CD14-positive monocyte (primary cell): ENCODE data around the gene KRTAP4-2. TPM values are rescaled to one million over a fixed set of nuclear protein-coding genes. Genes with fewer than 3 reads are reported as not detected.

Experiments used
- DNase-seq, 3 donors: peaks; one replicate each; pipeline ENCODE4 v3.0.0-alpha.2; 2011 to 2022
- H2AFZ ChIP-seq: 2 replicates; pipeline ENCODE4 v1.6.0; 2012; ENCODE audit warnings: mild to moderate bottlenecking, low read depth, low read length, inconsistent platforms; ENCODE audit not compliant: insufficient read depth, poor library complexity, severe bottlenecking
- H3K27ac ChIP-seq, 2 donors: 1 replicate in 1 of 2; 2 replicates in 1 of 2; pipeline ENCODE4 v1.5.1; 2012 to 2013; ENCODE audit warnings: low read length in 2 of 2, control low read depth in 1 of 2, inconsistent platforms in 1 of 2, low read depth in 1 of 2, mild to moderate bottlenecking in 1 of 2
- H3K27me3 ChIP-seq, 2 donors: one replicate each; pipeline versions ENCODE4 v1.6.0 to v1.6.1; 2011 to 2013; ENCODE audit warnings: low read length in 2 of 2; ENCODE audit not compliant: control insufficient read depth in 2 of 2, insufficient read depth in 2 of 2
- H3K36me3 ChIP-seq, 2 donors: replicated peaks in 1 of 2; 1 replicate in 1 of 2; 2 replicates in 1 of 2; pipeline versions ENCODE4 v1.5.1 to v1.6.1; 2012 to 2013; ENCODE audit warnings: low read length in 2 of 2, control low read depth in 1 of 2, inconsistent platforms in 1 of 2, mild to moderate bottlenecking in 1 of 2; ENCODE audit not compliant: insufficient read depth in 2 of 2, control insufficient read depth in 1 of 2
- H3K4me1 ChIP-seq, 2 donors: 1 replicate in 1 of 2; 2 replicates in 1 of 2; pipeline versions ENCODE4 v1.5.1 to v1.6.1; 2012 to 2013; ENCODE audit warnings: low read length in 2 of 2, control low read depth in 1 of 2, inconsistent platforms in 1 of 2, mild to moderate bottlenecking in 1 of 2, moderate library complexity in 1 of 2; ENCODE audit not compliant: insufficient read depth in 2 of 2, control insufficient read depth in 1 of 2
- H3K4me2 ChIP-seq: replicated peaks from 2 replicates; pipeline ENCODE3; 2012; ENCODE audit warnings: low read length, moderate library complexity, mild to moderate bottlenecking; ENCODE audit not compliant: poor library complexity, severe bottlenecking; ENCODE audit errors: extremely low read depth
- H3K4me3 ChIP-seq, 3 experiments: fragments of 200-600 bp in 1 of 3; sonication (generic) in 1 of 3; replicated peaks in 1 of 3; 1 replicate in 2 of 3; 2 replicates in 1 of 3; pipeline ENCODE4 v1.5.1; 2011 to 2013; ENCODE audit warnings: low read length in 3 of 3, mild to moderate bottlenecking in 3 of 3, control low read depth in 2 of 3, low read depth in 2 of 3, inconsistent platforms in 1 of 3, moderate library complexity in 1 of 3
- H3K79me2 ChIP-seq: 2 replicates; pipeline ENCODE4 v1.6.0; 2012; ENCODE audit warnings: mild to moderate bottlenecking, control low read depth, inconsistent platforms, low read length, moderate library complexity; ENCODE audit not compliant: insufficient read depth
- H3K9ac ChIP-seq: 2 replicates; pipeline ENCODE4 v1.6.0; 2017; ENCODE audit warnings: low read length, mild to moderate bottlenecking; ENCODE audit not compliant: insufficient read depth, poor library complexity, severe bottlenecking
- H3K9me3 ChIP-seq, 2 donors: replicated peaks in 1 of 2; 1 replicate in 1 of 2; 2 replicates in 1 of 2; pipeline versions ENCODE4 v1.5.1 to v1.6.1; 2012 to 2013; ENCODE audit warnings: low read length in 2 of 2, control low read depth in 1 of 2; ENCODE audit not compliant: control insufficient read depth in 1 of 2, insufficient read depth in 1 of 2
- H4K20me1 ChIP-seq: 2 replicates; pipeline ENCODE4 v1.6.0; 2012; ENCODE audit warnings: mild to moderate bottlenecking, low read length, control low read depth, moderate library complexity; ENCODE audit not compliant: insufficient read depth
- H3K27ac Mint-ChIP-seq, 7 donors: one replicate each; pipeline ENCODE4 v1.8.0; 2020; ENCODE audit warnings: mild to moderate bottlenecking in 7 of 7, mixed read lengths in 7 of 7, moderate library complexity in 6 of 7, inconsistent platforms in 2 of 7
- H3K27me3 Mint-ChIP-seq, 3 donors: one replicate each; pipeline ENCODE4 v1.8.0; 2021 to 2022; ENCODE audit warnings: low read depth in 3 of 3, mild to moderate bottlenecking in 3 of 3, mixed read lengths in 3 of 3, moderate library complexity in 3 of 3, inconsistent platforms in 1 of 3
- H3K36me3 Mint-ChIP-seq, 2 donors: one replicate each; pipeline ENCODE4 v1.8.0; 2020; ENCODE audit warnings: mixed read lengths in 2 of 2, inconsistent platforms in 1 of 2, mild to moderate bottlenecking in 1 of 2
- H3K4me1 Mint-ChIP-seq: one replicate; pipeline ENCODE4 v1.8.0; 2020; ENCODE audit warnings: mild to moderate bottlenecking, mixed read lengths
- H3K4me3 Mint-ChIP-seq, 2 donors: one replicate each; pipeline ENCODE4 v1.8.0; 2020; ENCODE audit warnings: mild to moderate bottlenecking in 2 of 2, mixed read lengths in 2 of 2, moderate library complexity in 1 of 2
- H3K9me3 Mint-ChIP-seq, 7 donors: one replicate each; pipeline ENCODE4 v1.8.0; 2020 to 2022; ENCODE audit warnings: mixed read lengths in 7 of 7, mild to moderate bottlenecking in 6 of 7, moderate library complexity in 6 of 7, inconsistent platforms in 2 of 7
- WGBS: methylation state at CpG from one replicate; pipeline ENCODE4 v1.1.5; 2013; ENCODE audit warnings: missing lambda C conversion rate; ENCODE audit not compliant: insufficient coverage; 5-methylcytosine and 5-hydroxymethylcytosine counted together
- intact Hi-C, 2 donors: fragments of 100-400 bp; cut with micrococcal nuclease; formaldehyde crosslinking; loops; one replicate each; pipeline versions ENCODE4 v1.15.0 to v1.15.1; 2023
- polyA plus RNA-seq, 3 donors: library from polyadenylated mRNA; depleted of rRNA in 1 of 3; unstranded in 2 of 3; stranded (reverse) in 1 of 3; fragments of 300-500 nt in 2 of 3; fragments of >200 nt in 1 of 3; fragmentation: Illumina TruSeq in 2 of 3; gene quantifications; 1 replicate in 2 of 3; 2 replicates in 1 of 3; pipeline ENCODE4 v1.2.3, GENCODE V29; 2012 to 2021
- TF ChIP-seq, protein P1 (sequence below): fragments of 200-600 bp; IDR thresholded peaks from one replicate; pipeline ENCODE4 v1.8.0; 2022; ENCODE audit warnings: antibody characterized with exemption, mild to moderate bottlenecking

Gene KRTAP4-2
- polyA plus RNA-seq, 3 donors: not detected

DNA sequence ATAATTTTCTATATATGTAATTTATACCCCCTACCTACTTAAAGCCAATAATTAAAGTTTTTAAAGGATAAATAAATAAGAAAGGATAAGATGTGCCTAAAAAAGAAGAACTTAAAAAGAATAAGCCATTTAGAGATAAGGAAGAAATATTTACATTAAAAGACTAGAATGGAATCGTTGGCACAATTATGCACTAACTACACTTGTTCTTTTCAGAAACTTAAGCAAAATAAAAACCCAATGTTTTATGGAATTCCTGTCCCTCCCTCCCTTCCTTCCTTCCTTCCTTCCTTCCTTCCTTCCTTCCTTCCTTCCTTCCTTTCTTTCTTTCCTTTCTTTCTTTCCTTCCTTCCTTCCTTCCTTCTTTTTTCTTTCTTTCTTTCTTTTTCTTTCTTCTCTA is 33.2 kb downstream of the KRTAP4-2 start:
- Histone ChIP-seq H3K4me3 (no peak overlapping the region), H3K27me3 (no peaks in the 10 kb centered on the region), H3K4me2 (no peak overlapping the region), H3K79me2 (no peaks in the 10 kb centered on the region), H3K9me3 (peaks cover 11 to 23% of the 10 kb centered on the region in 2 donors), H3K27ac (no peak overlapping the region), H3K4me1 (no peaks in the 10 kb centered on the region), H4K20me1 (no peaks in the 10 kb centered on the region), H2AFZ (no peak overlapping the region), H3K9ac (no peak overlapping the region), H3K36me3 (no peaks in the 10 kb centered on the region)
- WGBS: no CpG with 5 or more reads among the region's 1 CpG
- Mint-ChIP-seq H3K27me3 (peaks cover 3 to 4% (median 3%) of the 10 kb centered on the region in 3 donors), H3K4me3 (no peak overlapping the region), H3K27ac (no peak overlapping the region), H3K36me3 (no peaks in the 10 kb centered on the region), H3K9me3 (peaks cover 17 to 36% (median 29%) of the 10 kb centered on the region in 7 donors), H3K4me1 (no peaks in the 10 kb centered on the region)
- intact Hi-C loops: no loop called here
- no peak for DNase-seq
- TF ChIP-seq, protein P1, sequence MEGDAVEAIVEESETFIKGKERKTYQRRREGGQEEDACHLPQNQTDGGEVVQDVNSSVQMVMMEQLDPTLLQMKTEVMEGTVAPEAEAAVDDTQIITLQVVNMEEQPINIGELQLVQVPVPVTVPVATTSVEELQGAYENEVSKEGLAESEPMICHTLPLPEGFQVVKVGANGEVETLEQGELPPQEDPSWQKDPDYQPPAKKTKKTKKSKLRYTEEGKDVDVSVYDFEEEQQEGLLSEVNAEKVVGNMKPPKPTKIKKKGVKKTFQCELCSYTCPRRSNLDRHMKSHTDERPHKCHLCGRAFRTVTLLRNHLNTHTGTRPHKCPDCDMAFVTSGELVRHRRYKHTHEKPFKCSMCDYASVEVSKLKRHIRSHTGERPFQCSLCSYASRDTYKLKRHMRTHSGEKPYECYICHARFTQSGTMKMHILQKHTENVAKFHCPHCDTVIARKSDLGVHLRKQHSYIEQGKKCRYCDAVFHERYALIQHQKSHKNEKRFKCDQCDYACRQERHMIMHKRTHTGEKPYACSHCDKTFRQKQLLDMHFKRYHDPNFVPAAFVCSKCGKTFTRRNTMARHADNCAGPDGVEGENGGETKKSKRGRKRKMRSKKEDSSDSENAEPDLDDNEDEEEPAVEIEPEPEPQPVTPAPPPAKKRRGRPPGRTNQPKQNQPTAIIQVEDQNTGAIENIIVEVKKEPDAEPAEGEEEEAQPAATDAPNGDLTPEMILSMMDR: no peak

DNA sequence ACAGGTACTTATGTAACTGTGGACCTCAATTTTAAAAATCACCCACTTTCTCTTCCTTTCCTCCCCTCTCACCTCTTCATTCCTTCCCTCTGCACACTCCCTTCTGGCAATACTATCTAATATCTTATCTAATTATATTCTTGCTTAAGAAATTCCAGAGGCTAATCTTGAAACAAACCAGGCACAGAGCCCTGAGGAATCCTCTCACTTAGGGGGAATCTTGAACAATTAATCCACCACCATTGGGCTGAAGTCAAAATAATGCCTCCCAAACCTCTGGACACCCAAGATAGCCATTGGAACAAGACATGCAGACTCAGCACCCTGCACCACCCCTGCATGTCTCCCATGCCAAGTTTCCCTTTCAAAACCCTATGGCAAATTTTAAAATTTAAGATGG is 36.7 kb downstream of the KRTAP4-2 start:
- Mint-ChIP-seq H3K27me3 (peaks cover 0 to 2% (median 1%) of the 10 kb centered on the region in 3 donors), H3K27ac (no peak overlapping the region), H3K9me3 (peaks cover 26 to 46% (median 35%) of the 10 kb centered on the region in 7 donors), H3K4me1 (no peaks in the 10 kb centered on the region), H3K4me3 (no peak overlapping the region), H3K36me3 (no peaks in the 10 kb centered on the region)
- Histone ChIP-seq H3K4me3 (no peak overlapping the region), H3K79me2 (no peaks in the 10 kb centered on the region), H3K36me3 (no peaks in the 10 kb centered on the region), H3K27ac (no peak overlapping the region), H4K20me1 (no peaks in the 10 kb centered on the region), H3K9me3 (peaks cover 14 to 27% of the 10 kb centered on the region in 2 donors), H3K27me3 (no peaks in the 10 kb centered on the region), H3K9ac (no peak overlapping the region), H2AFZ (no peak overlapping the region), H3K4me2 (no peak overlapping the region), H3K4me1 (no peaks in the 10 kb centered on the region)
- DNase-seq: no peak
- intact Hi-C loops: no loop called here
- TF ChIP-seq, protein P1: no peak
